PC-3 (cell line): ENCODE measurements around the gene TCF3.

Source experiments
- EZH2 ChIP-seq: fragments of 300-600 bp; sonication (generic); IDR thresholded peaks from one replicate; pipeline ENCODE4 v1.6.1; 2017; ENCODE audit warnings: antibody characterized with exemption, mild to moderate bottlenecking, low read length; ENCODE audit not compliant: unreplicated experiment
- EZH2phosphoT487 ChIP-seq: fragments of 300-600 bp; sonication (generic); IDR thresholded peaks from 2 replicates; pipeline ENCODE4 v1.6.1; 2018; ENCODE audit warnings: mild to moderate bottlenecking, antibody characterized with exemption, low read length, borderline replicate concordance
- TF ChIP-seq, protein P1 (sequence below): fragments of 300-600 bp; sonication (generic); conservative IDR thresholded peaks from 2 replicates; pipeline ENCODE4 v1.5.1; 2017; ENCODE audit warnings: antibody characterized with exemption, low read depth, mild to moderate bottlenecking, low read length

DNA sequence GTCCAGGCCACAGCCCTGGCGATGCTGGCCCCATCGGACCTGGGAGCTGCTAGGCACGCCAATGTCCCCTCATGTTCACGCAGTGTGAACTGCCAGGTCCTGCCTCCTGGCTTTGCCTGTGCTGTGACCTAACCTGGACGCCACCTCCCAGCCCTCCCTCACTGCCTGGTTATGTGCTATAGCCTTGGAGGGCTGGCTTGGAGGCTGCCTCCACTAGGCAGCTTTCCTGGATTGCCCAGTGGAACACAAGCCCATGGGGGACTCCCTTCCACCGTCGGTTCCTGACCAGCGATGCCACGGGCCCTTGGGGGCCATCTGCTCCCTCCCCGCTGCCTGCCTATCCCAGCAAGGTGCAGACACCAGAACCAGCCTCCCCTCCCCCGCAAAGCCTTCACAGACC lies 31.9 kb downstream of the TCF3 start:
- TF ChIP-seq, protein P1, sequence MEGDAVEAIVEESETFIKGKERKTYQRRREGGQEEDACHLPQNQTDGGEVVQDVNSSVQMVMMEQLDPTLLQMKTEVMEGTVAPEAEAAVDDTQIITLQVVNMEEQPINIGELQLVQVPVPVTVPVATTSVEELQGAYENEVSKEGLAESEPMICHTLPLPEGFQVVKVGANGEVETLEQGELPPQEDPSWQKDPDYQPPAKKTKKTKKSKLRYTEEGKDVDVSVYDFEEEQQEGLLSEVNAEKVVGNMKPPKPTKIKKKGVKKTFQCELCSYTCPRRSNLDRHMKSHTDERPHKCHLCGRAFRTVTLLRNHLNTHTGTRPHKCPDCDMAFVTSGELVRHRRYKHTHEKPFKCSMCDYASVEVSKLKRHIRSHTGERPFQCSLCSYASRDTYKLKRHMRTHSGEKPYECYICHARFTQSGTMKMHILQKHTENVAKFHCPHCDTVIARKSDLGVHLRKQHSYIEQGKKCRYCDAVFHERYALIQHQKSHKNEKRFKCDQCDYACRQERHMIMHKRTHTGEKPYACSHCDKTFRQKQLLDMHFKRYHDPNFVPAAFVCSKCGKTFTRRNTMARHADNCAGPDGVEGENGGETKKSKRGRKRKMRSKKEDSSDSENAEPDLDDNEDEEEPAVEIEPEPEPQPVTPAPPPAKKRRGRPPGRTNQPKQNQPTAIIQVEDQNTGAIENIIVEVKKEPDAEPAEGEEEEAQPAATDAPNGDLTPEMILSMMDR, result no peak
- no peak for TF ChIP-seq EZH2phosphoT487
- no peak for TF ChIP-seq EZH2
